Activated gamma-delta T cell (primary cell): ENCODE results near the gene PLD6.
"Not testable (repeated sequence)": the region's sequence is repeated elsewhere in the genome, so short reads cannot be mapped to it uniquely, and the experiment has no call there.

Source experiments
- DNase-seq: peaks from one replicate; lab custom pipeline; 2025; lab: John Stamatoyannopoulos, UW

The PLD6 gene

DNA sequence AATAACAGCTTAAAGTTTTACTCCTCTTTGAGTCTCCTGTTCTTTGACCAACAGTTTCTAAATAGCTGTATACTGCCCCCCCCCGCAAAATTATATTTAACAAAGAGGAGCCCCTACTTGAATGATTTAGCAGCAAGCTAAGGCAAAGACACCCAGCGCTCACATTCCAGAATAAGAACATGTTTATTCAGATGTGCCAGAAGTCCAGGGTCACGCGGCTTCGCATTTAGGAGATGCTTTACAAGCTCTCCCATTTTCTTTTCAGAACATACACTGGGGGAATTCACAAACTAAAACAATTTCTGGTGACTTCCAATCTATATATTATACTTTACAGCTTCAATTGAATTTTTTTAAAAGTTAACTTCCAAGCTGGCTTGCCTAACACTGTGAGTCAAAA, 5.3 kb downstream of the PLD6 start:
- DNase-seq, result no peak

DNA sequence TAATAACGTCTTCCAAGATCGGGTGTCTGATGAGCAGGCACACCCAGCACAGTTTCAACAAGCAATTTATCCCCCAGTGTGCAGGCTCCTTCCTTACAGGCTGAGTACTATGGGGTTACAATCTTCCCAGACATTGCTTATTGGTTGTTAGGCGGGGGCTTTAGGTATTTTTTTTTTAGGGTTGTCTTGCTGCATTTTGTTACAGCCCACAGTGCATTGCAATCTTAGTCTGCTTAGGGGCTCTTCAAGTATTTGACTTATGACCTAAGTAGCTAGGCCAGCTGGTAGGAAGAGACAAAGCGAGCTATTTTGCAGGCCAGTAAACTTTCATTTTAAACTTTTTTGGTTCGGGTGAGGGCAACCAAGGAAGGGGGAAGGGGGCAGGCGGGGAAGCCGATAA, 5.8 kb downstream of the PLD6 start:
- DNase-seq, result no peak

DNA sequence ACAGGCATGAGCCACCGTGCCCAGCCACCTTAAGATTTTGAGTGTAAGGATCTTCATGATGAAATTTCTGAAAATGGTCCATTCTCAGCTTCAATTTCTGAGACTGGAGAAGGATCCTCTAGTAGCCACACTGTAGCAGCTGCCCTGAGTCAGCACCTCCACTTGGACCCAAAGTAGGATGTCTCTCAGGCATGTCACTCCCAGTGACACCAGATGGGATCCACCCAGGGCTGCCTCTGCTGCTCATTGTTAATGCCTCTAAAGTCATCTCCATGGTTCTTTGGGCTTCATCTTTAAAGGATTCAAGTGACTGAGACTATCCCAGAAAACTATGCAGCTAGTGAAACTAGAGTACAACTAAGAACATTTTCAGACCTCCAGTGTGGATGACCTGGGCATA, 7.9 kb downstream of the PLD6 start:
- no peak for DNase-seq

DNA sequence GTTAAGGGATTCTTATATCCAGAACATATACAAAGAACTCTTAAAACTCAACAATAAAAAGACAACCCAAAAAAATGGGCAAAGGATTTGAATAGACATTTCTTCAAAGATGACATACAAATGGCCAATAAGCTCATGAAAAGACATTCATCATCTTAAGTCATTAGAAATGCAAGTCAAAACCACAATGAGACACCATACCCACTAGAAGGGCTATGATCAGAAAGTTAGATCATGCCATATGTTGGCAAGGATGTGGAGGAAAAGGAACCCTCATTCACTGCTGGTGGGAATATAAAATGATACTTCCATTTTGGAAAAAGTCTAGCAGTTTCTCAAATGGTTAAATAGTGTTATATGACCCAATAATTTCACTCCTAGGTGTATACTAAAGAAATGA, 9.4 kb downstream of the PLD6 start:
- no peak for DNase-seq

DNA sequence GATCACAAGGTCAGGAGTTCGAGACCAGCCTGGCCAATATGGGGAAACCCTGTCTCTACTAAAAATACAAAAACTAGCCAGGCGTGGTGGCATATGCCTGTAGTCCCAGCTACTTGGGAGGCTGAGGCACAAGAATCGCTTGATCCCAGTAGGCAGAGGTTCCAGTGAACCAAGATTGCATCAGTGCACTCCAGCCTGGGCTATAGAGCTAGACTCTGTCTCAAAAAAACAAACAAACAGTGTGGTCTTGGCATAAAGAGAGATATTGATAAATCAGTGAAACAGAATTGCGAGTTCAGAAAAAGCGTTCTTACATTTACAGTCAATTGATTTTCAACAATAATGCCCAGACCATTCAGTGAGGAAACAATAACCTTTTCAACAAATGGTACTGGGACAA, 10.7 kb downstream of the PLD6 start:
- not testable (repeated sequence) for DNase-seq

DNA sequence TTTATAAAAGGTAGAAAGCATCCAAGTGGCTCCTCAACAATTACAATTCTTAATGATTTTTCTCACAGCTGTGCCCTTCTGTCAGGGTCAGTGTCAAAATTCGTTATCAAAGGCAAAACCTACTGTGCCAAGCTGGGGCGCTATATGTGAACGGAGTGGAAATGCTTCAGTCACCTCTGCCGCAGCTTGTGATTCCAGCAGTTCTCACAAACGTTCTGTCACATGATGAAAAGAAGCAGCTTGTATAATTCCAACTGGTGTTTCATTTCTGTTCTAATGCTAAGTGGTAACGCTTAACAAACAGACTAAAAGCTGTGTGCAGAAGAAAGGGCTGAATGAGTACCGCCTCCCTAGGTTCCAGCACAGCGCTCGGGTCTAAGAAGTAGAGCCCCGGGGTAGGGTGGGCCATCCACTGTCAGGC, 14.2 kb downstream of the PLD6 start:
- no peak for DNase-seq

DNA sequence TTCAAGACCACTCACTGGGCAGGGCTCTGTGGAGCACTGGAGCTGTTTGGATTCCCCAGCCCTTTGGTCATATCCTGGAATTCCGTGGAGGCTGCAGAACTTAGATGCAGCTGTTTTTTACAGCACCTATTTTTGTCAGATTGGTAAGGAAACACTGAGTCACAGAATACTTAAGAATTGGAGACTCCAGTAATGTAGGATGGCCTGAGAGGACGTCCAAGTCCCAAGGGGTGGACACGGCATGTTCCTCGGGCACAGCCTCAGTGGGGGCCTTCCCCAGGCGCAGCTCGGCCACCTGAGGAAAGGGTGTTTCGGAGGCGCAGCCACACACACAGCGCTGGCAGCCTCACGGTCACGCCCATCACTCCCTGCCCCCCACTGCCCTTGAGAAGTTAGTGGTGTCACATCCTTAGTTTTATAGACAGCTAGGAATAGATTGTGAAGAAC, 14.8 kb downstream of the PLD6 start:
- DNase-seq, result no peak

DNA sequence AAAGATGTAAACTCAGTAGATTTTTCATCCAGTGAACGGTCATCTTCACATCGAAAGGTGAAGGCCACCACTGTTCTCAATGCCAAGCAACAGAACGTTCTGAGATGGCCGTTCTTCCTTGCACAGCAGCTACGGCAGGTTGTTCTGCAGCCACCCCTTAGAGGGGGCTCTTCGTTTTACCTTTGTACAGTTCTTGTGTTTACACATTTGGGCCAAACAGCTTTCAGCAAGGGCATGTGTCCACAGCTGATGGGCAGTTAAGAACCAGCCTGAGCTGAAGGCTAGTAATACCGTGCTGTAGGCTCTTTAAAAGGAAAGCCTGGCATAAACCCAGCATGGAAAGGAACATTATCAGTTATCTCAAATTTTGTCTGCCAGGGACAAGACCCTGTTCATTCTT, 15.9 kb downstream of the PLD6 start:
- no peak for DNase-seq

DNA sequence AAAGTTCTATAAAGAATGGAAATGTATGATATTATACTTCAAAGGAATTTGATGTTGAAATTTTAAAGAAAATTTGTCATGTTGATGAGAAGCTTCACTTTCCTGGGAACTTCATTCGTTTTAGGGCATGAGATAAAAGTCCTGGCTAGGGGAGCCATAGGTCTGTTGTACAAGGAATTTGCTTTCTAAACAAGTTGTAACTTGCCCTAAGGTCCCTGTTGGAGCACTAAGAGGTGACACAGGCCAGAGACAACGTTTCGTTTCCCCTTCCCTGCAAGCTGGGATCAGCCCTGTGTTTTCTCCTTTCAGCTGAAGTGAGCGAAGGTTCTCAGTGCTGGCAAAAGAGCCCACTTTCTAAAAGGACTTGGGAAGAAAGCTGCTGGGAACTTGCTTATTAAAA, 16.6 kb downstream of the PLD6 start:
- no peak for DNase-seq

DNA sequence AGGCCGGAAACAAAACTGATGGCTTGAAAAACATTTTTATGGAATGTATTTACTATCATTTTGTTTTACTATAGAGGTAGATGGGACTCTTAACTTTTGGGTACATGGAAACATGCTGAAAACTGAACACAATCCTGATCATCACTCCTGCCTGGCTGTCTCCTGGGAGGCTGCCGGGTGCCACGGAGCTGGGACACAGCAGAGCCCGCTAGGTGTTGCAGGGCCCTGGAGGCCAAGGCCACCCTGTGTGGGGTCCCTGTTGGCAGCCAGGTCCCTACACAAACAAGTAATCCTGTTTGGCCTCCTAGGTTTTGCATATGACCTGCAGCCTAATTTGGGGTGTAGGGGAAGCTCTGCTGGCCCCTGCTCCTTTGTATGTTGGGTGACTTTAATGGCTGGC, 17.5 kb downstream of the PLD6 start:
- no peak for DNase-seq

DNA sequence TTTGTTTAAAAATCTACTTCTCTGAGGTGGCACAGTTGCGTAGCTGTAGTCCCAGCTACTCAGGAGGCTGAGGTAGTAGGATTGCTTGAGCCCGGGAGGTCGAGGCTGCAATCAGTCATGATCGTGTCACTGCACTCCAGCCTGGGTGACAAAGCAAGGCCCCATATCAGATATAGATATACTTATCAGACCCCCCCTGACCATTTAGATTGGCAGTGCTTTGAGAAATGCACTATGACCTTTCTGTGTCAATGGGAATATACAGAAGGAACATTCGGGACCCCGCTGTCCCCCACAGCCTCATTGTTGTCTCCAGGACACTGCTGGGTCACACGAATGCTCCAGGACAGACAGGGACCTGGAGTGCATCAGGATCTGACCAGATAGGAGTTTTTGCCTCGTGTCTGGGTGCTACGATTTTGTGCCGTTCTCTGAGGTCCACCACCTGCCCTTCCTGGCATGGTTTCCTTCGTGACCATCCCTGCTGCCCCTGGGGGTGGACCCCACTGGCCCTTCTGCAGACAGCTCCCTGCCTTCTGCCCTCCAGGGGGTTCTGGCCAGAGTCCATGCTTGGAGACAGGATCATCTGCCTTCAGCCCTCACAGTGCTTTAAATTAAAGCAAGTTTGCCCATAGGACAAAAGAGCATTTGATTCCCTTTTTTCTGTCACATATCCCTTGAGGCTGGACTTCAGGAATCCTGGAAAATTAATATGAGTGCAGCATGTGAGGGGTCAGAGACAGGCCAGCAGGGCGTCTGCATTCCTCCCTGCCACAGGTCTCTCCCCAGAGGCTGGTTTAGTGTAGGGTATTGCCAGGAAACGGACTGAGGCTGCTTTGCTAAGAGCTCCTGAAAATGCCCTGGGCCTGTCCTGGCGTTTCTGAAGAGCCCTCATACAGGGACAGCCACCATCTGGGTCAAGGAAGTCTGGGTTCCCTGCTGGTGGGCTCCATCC, 19.3 kb downstream of the PLD6 start:
- no peak for DNase-seq

DNA sequence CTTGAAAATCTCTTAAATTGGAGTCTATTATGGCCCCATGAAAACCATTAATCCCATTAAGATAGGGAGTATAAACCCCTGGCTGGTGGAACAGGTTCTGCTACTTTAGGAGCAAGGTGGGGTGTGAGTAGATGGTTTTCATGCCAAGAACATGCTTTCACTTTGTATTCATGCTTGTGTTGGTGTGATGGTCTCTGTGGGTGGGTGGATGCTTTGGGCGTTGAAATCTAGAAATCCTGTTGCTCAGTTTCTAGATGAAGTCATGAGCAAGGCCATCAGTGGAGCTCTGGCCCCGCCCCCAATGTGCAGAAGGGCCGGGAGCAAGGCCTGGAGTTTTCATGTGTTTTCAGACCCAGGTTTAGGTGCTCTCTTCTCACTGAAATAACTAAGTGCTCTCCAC, 20.1 kb downstream of the PLD6 start:
- DNase-seq, result no peak

DNA sequence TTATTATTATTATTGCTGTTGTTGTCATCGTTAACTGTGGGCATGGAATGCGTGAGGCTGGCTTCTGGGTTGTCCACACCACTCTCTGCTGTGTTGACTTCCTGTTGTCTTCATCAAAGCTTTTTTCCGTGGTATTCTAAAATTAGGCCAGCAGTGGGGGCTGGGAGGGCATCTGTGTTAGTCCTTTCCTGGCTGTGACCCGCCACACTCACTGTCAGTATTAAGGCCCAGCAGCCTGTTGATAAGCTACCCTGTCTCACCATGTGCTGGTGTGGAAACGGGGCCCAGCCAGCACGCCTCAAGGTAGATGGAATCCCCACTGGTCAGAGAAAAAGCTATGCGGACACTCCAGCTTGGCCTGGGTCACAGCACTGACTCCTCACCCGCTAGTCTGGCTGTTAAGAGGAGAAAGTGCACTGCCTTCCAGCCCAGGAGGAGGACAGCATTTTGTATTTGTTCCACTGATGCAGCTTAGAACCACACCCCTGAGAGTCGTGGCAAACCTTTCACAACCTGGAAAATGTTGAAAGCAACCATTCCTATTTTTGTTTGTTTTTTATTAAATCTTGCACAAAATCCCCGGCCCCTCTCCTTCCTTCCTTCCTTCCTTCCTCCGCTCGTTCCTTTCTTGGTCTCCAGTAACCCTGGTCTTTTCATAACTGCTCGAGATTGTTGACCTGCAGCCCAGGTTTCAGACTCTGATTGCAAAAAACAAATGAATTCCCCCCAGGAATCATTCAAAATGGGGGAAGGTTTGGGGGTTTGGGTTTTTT, 21.0 kb downstream of the PLD6 start:
- not testable (repeated sequence) for DNase-seq

DNA sequence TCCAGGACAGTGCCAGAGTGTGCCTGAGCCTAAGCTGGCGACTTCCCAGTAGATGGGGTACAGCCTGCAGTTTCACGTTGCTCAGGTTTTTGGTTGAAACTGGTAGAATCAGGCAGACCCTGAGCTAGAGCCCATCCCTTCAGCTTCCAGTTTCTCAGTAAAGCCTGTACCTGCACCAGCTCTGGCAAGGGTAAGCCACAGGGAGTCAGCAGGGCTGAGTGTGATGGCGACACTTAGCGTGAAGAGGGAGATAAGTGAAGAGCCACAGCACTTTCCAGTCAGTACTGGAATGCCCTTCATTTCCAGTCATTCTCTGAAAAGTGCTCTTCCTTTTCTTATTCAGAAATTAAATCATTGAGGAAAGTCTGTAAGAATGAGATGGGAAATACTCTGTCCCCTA, 22.4 kb downstream of the PLD6 start:
- DNase-seq, result no peak

DNA sequence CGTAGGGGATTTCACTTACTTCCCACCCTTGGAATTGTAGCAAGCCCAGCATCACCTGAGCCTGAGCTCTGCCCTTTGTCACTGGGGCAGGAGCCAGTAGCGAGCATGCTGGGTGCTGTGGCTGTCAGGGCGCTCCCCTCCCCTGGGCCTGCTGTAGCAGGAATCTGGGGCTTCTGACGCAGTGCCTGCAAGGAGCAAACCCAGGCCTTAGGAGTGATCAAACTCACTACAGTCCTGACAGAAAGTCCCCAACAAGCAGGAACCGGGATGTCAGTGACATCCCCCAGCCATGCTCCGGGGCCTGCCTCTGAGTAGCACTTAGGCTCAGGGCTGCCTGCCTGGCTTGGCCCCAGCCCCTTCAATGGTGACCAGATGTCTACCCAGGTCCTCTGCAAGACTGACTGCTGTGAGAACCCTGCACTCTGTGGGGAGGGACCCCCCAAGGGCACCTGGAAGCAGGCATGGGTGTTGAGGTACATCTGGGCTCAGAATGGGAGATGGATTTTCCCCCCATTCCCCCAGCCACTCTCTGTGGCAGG, 23.5 kb downstream of the PLD6 start:
- DNase-seq, result no peak

DNA sequence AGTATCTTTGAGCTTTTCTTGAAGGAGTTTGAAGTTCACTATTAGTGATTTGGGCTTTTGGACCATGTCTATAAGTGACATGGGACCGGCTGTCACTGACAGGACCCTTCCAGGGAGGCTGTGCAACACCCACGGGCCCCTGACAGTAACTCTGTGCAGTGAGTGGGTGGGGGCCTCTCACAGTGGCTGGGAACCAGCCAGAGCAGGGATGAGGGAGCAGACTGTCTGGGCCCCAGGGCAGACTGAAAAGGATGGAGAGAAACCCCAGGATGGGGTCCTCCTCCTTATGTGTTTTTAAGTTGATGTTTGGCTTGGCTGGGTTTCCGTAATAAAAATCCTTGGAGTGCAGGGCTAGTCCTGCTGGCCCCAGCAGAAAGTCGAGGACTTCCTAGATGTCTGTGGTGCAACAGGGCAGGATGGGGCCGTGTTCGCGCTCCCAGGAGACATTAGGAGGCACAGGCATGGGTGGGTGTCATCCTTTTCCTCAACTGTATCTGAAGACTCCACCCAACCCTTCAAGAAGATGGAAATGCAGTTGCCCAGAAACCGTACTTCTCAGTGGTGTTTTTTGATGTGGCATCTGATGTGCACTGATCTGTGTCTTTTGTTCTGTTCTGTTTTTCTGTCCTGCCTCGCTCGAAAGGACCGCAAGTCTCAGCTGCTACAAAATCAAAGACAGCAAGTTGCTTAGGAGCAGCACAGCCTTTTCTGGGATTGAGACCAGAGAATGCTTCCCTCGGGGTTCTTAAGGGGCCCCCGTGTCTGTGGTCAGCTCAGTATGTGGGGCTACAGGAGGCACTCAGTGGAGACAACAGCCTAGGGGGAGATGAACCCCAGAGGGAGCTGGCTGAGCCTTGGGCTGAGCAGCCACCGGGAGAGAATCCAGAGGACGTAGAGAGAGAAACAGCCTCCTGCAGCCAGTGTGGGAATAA, 24.2 kb downstream of the PLD6 start:
- no peak for DNase-seq

DNA sequence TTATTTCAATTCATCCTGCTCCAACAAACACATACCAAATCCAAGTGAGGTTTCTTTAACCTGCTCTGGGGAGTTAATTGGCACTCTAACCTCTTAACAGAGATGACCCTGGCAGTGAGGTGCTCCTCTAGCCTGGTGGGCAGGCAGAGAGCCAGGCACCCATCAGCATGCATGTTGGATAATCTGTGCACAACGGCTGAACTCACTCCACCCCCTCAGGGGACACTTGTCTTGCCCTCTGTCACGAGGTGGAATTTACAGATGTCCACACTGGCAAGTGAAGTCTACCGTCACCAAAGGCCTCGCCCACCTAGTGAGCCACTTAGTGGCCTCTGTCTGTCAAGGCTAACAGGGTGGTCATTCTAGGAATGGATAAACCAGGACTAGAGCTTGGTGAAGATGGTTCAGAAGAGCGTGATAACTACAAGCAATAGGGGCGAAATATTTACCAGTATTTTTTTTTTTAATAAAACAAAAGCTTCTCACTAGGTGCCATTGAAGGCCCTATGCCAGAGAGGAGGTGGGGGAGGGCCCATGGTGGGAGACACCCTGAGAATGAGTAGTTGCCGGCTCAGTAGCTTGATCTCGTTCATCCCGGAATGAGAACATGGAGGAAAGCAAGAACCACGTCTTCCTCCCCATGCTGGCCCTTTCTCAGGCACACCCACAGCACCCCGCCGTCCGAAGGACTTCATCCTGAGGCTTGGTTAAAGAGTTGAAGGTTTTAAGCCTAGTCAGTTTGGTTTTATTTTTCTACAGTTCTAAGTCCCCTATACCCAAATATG, 25.2 kb downstream of the PLD6 start:
- no peak for DNase-seq

DNA sequence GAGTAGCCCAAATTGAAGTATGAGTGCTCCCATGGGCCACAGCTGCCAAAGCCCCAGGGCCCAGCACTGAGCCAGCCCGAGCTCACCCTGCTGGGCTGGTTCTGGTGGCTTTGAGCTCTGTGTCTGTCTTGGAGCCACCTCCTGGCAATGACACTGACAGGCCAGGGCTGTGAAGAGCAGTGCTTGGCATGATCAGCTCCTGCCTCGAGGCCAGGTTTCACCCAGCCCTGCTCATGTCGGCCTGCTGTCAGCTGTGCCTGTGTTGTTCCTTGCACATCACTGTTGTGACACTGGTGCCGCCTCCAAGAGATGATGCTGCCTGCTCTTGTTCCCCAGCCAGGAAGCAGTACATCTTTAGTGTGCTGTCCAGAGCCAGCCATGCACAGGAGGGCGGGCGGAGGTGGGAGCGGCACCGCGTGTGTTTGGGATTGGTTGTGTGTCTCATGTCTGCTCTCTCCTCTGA, 26.0 kb downstream of the PLD6 start:
- DNase-seq, result no peak

DNA sequence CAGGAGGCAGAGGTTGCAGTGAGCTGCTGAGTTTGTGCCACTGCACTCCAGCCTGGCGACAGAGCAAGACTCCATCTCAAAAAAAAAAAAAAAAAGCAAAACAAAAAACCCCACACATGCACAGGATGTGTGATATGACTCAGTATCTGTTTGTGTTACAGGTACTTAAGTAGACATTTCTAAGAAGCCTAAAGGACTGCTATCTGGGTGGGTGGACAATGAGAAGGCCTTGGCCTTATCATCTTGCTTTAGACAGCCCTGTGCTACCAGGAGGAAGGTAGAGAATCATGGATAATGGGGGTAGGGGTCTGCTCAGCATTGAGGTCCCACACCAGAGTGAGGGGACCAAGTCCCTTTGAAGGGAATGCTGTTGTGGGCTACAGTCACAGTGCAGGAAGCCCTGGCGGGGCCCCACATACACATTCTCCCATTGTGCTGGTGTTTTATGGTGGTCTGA, 26.7 kb downstream of the PLD6 start:
- no peak for DNase-seq

DNA sequence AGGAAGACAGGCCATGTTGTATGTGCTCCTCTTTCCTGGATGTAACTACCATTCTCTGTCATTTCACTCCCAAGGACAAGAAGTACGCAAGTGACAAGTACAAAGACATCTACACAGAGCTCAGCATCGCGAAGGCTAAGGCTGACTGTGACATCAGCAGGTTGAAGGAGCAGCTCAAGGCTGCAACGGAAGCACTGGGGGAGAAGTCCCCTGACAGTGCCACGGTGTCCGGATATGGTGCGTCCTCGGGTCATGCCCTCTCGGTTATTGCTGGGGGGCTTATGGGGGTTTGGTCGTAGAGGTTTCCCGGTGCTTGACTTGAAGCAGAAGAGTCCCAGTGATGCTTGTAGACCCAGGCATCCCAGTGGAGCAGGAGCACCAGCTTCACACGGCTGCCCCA, 29.0 kb downstream of the PLD6 start:
- DNase-seq, result no peak

DNA sequence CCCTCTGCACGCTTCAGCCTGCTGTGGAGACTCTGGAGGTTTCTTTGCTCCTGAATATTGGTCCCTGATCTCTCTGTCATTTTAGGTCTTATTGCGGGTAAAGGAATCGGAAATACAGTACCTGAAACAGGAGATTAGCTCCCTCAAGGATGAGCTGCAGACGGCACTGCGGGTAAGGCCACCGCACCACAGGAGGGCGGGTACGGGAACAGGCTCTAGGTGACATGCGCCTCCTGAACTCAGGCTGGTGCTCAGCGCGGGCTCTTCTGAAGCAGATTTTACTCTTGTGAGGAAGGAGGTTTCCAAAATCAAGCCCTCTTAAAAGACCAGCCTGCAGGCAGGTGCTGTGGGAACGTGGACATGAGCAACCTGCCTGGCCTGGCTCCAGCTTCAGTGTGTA, 29.8 kb downstream of the PLD6 start:
- no peak for DNase-seq
